NCI-H774 (cell line): ENCODE data around the gene FAM131C.
"Not testable (repeated sequence)": the region's sequence is repeated elsewhere in the genome, so short reads cannot be mapped to it uniquely, and the experiment has no call there.

Source experiments
- DNase-seq: peaks from one replicate; lab custom pipeline; 2025; lab: John Stamatoyannopoulos, UW

The FAM131C gene

GRCh38 chr1:16058394-16059120, 14.9 kb downstream of the FAM131C start:
- DNase-seq, result not testable (repeated sequence)

GRCh38 chr1:16057314-16057915, 16.0 kb downstream of the FAM131C start:
- DNase-seq, result not testable (repeated sequence)

GRCh38 chr1:16056521-16056912, 16.9 kb downstream of the FAM131C start:
- DNase-seq, result not testable (repeated sequence)

GRCh38 chr1:16055613-16056520, 17.6 kb downstream of the FAM131C start:
- peak; percentile 57 for DNase-seq

DNA sequence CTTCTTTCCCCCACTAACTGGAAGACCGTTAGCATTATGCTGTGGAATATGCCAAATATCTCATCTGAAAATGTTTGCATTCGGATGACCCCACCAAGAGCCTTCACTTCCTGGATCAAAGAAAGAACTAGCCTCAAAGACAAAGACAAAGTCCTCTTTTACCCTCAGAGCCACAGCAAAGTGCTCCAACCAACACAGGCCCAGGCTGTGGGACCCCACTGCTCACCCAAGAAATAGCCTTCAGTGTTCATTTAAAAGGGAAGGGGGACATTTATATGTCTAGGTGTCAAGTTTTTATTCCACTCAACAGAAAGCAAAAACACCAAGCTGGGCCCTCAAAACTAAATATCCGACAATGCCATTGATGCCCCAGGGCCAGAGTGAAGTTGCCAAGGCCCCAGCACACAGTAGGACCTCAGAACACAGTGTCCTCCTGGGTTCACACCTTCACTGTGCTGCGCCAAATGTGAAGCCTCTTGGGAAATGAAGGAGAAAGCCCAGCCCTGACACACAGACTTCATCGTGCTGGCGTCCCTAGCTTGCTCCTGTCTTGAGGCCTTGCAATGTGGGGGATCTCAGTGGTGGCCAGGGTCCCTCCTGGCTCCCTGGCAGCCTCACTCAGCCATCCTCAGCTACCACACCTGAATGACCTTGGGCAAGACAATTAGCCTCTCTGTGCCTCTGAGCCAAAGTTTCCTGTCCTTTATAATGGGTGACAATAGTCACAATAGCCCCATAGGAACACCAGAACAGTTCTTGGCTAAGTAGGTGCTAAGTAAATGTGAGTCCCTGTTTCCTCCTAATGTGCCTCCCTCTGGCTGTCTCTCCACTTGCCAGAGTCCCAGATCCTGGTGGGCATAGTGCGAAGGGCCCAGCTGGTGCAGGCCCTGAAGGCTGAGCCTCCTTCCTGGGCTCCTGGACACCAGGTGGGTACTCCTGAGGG, 18.6 kb downstream of the FAM131C start:
- DNase-seq, result no peak

DNA sequence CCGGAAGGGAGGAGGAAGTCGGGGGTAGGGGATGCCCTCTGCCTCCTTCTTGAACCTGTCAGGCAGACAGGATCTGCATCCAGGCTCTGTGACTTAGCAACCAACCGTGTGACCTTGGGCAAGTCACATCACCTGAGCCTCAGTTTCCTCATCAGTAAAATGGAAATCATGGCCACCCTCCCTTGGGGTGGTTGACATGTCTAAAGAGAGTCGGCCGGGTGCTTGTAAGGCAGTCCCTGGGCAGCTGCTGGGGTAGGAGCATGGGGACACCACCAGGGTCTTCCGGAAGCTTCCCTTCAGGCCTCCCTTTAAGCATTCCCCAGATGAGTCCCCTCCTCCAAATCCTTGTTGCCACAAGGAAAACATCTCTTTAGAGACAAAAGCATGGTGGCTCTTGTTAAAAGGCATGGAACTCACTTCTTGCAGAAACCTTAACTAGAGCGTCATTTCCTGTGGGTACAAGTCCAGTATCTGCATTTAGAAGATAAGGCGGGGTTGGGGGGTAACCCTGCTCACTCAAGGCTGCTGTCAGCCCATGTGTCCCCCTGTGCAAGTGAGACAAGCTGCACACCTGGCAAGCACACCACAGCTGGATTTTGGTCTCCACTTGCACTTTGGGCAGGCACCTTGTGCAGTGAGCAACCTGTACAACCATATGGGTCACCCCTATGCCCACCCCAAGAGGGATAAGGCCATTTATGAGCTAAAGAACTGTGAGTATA, 19.5 kb downstream of the FAM131C start:
- no peak for DNase-seq

DNA sequence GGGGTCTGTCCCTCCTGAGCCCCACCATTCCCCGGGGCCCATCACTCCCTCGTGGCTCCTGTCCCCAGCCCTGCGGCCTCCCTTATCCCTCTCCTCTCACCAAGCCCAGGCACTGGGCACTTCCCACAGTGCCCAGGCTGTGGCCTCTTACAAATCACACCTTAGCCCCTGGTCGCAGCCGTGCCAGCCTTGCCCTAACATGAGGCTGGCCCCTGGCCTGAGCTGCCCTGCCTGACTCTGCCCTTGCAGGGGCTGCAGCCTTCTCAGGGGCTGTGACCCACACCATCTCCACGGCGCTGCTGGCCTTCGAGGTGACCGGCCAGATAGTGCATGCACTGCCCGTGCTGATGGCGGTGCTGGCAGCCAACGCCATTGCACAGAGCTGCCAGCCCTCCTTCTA, 21.5 kb downstream of the FAM131C start:
- not testable (repeated sequence) for DNase-seq

- DNase-seq, result no peak
Observed at GRCh38 chr1:16051039-16051438, 22.4 kb downstream of the FAM131C start.

GRCh38 chr1:16050328-16050727, 23.1 kb downstream of the FAM131C start:
- no peak for DNase-seq

DNA sequence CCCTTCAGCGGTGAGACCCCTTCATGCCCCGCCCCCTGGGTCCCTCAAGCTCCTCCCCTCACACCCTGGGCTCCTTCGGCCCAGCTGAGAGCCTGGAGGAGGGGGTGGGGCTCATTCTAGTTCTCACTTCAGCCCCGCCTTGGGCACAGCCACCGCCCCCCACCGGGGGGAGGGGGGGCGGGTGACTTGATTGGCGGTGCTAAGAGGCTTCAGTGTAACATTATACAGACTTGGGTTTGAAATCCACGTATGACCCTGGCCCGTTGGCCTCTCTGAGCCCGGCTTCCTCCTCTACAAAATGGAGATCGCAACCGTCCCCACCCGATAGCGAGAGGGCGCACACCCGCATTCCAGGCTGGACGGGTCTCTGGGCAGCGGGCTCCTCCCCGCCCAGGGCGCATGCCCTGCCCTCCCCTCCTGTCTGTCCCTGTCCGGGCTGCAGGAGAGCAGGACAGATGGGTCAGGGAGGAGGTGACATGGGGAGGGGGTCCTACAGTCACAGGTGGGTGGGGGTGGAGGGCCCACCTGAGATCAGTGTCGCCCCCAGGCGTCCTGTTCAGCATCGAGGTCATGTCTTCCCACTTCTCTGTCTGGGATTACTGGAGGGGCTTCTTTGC, 24.8 kb downstream of the FAM131C start:
- DNase-seq, result no peak

DNA sequence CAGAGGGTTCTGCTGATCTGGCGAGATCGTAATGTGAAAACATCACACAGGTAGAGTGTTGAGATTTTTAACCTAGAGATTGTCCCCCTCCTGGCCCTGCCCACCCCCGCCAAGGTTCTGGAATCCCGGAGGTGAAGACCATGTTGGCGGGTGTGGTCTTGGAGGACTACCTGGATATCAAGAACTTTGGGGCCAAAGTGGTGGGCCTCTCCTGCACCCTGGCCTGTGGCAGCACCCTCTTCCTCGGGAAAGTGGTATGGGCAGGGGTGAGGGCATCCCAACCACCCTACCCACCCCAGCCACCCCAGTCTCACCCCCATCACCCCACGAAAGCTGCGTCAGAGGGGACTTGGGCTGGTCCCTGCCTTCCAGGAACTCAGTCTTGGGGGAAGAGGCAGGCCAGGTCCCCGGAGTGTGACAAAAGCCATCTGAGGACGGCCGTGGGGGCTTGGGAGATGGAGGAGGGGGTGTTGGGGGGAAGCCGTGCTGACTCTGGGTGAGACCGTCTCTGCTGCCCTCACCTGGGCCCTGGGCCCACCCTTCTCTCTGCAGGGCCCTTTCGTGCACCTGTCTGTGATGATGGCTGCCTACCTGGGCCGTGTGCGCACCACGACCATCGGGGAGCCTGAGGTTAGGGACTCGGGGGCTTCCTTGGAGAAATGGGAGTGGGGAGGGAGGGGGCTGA, 25.5 kb downstream of the FAM131C start:
- DNase-seq, result no peak

DNA sequence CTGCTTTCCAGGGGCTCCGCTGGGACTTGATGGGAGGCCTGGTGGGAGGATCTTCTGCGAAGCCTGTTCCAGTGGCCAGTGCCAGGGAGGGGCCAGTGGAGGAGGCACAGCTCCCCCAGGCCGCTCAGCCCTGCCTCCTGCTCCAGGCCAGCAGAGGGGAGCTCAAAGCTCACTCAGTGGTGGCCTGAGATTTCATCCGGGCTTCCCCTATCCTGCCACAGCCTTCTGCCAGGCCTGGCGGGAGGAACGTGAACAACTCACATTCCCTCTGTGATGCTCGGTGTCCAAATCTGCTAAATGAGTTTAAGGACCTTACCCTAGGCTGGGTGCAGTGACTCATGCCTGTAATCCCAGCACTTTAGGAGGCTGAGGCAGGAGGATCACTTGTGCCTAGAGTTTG, 26.6 kb downstream of the FAM131C start:
- DNase-seq, result no peak

GRCh38 chr1:16043950-16044349, 29.5 kb downstream of the FAM131C start:
- DNase-seq, result no peak

DNA sequence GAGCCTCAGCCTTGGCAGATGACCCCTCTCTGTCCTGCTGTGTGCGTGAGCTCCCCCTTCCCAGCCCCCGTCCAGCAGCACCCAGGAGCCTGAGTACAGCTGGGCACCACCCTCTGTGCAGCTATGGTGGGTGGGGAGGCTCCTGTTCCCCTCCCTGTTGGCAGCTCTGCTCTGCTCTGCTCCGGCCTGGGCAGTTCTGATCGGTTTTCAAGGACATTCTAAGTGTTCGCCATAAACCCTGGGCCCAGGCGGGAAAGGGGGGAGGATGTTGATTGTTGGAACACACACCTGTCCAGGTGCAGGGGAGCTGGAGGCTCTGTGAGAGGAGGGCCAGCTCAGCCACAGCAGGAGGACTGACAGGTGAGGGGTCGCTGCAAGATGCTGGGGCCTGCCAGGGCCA, 29.9 kb downstream of the FAM131C start, which contains the start of gene CLCNKB:
TSS of gene CLCNKB (plus strand) at position 262 of the 400 bp plus-strand sequence. CDS start 711 bp downstream, outside the sequence.
- DNase-seq, result no peak

- not testable (repeated sequence) for DNase-seq
Observed at GRCh38 chr1:16042654-16043053, 30.8 kb downstream of the FAM131C start.

DNA sequence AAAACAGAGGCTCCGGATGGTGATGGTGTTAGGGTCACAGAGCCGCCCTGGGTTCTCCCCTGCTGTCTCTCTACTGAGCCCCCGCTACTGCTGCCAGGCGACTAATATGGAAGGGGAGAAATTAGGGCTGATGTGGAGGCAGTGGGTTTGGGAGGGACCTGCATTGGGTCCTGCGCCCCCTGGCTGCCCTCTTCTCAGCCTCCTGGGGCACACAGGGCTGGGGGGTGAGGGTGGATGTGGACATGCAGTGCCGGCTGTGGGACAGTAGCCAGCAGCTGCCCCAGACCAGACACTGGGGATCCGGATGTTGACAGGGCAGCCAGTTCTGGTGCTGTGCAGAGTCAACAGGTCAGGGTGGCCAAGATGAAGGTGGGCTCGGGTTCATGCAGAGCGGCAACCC, 31.4 kb downstream of the FAM131C start:
- no peak for DNase-seq

- no peak for DNase-seq
Observed at GRCh38 chr1:16041200-16041599, 32.3 kb downstream of the FAM131C start.

- not testable (repeated sequence) for DNase-seq
Observed at GRCh38 chr1:16039871-16040270, 33.6 kb downstream of the FAM131C start.

DNA sequence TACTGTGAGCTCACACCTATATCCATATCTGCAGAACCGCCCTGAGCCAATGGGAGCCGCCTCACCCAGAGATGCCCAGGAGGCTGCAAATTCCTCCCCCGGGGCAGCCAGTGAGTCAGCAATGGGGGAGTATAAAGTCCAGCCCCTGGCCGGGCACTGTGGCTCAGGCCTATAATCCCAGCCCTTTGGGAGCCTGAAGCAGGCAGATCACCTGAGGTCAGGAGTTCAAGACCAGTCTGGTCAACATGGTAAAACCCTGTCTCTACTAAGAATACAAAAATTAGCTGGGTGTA, 34.9 kb downstream of the FAM131C start:
- no peak for DNase-seq

DNA sequence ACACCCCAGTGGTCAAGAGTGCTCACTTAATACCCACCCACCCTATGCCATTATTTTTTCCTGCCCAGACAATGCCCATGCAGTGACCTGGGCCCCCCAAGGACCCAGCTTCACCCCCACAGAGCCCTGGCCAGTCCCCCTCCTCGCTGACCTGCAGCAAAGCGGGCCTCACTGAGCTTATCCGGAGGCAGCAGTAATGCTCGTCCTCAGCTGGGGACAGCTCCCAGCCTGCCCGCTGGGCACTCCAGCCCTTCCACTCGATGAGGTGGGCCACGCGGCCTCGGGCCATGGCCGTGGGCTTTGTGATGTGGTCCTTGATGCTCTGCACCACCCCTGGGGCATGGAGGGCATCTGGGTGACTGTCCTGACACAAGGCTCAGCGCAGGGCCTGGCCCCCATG, 37.0 kb downstream of the FAM131C start:
- DNase-seq, result not testable (repeated sequence)
